OCI-LY1 (cell line): Measurements from ENCODE around the gene DIPK1B.

Experiments
- EZH2 ChIP-seq: fragments of 200-600 bp; sonication (generic), shearing (Covaris generic); IDR thresholded peaks from 2 replicates; pipeline ENCODE4 v1.8.0; 2017; ENCODE audit warnings: borderline replicate concordance, mixed run types, mild to moderate bottlenecking, antibody characterized with exemption, low read length, moderate library complexity, mixed read lengths
- TF ChIP-seq, protein P1 (sequence below): fragments of 200-600 bp; sonication (generic), shearing (Covaris generic); IDR thresholded peaks from 2 replicates; pipeline ENCODE4 v1.5.1; 2017; ENCODE audit warnings: mild to moderate bottlenecking, antibody characterized with exemption, low read length, moderate library complexity, mixed read lengths

DNA sequence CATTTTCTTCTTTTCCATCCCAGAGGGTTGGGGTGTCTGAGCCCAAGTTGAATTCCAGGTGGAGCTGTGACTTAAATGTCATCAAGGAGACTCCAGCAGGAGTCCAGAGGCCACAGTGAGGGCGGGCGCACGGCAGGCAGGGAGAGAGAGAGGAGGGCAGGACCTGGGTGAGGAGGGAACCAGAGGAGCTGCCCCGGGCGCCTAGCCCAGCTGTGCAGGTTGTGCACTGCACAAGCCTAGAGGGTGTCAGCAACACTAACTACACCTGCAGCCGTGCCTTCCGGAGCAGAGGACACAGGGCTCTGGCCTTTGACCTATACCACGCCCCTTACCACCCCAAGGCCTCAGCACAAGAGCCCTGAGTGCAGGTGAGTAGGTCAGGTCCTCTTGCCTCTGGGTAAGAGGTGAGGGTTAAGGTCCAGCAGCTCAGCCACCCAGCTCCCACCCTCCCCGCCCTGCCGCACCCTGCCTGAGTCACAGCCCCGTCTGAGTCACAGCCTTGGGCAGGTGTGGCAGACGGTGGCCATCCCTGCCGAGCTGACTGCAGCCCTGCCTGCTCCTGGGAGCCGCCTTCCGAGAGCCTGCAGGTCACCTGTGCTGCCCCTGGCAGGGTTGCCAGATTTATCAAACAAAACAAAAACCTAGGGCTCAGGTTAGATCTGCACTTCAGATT lies 18.7 kb upstream of the DIPK1B start:
- TF ChIP-seq, protein P1, sequence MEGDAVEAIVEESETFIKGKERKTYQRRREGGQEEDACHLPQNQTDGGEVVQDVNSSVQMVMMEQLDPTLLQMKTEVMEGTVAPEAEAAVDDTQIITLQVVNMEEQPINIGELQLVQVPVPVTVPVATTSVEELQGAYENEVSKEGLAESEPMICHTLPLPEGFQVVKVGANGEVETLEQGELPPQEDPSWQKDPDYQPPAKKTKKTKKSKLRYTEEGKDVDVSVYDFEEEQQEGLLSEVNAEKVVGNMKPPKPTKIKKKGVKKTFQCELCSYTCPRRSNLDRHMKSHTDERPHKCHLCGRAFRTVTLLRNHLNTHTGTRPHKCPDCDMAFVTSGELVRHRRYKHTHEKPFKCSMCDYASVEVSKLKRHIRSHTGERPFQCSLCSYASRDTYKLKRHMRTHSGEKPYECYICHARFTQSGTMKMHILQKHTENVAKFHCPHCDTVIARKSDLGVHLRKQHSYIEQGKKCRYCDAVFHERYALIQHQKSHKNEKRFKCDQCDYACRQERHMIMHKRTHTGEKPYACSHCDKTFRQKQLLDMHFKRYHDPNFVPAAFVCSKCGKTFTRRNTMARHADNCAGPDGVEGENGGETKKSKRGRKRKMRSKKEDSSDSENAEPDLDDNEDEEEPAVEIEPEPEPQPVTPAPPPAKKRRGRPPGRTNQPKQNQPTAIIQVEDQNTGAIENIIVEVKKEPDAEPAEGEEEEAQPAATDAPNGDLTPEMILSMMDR, result no peak
- no peak for TF ChIP-seq EZH2
